ENCODE data around the gene MRFAP1L1. TPM values are rescaled to one million over a fixed set of nuclear protein-coding genes. Genes with fewer than 3 reads are reported as not detected.
A peak's percentile ranks its signal among the peaks of the same experiment; 100 is the strongest.

Gene MRFAP1L1
- total and polyA plus RNA-seq, 9 of the 15 experiments (the other 6 are each of a cell fraction or from before 2014, with no cell fraction given) = 37.6 to 111 (median 83.8) TPM

- in situ Hi-C loops (cut with MboI) (no loop called here), intact Hi-C loops (cut with micrococcal nuclease) (no loop called here)
- Histone ChIP-seq H3K27me3 (ENCODE audit: control insufficient read depth in 2 of 2, insufficient read depth in 2 of 2, low read length in 2 of 2) (no peaks in the 10 kb centered on the region), H3K79me2 (ENCODE audit: control insufficient read depth, insufficient read depth, low read length) (no peaks in the 10 kb centered on the region), H3K36me3 (ENCODE audit: control insufficient read depth, insufficient read depth, low read length) (no peaks in the 10 kb centered on the region), H3K27ac (ENCODE audit: extremely low read depth, low read depth, low read length) (no peak overlapping the region), H4K20me1 (replicated peaks; ENCODE audit: control insufficient read depth, insufficient read depth, low read length) (no peaks in the 10 kb centered on the region), H3K4me2 (ENCODE audit: insufficient read depth, low read length) (no peak overlapping the region), H3K4me3 (no peak overlapping the region), H3K9me3 (replicated peaks; ENCODE audit: control insufficient read depth, insufficient read depth, low read depth, low read length) (no peaks in the 10 kb centered on the region), H3K4me1 (replicated peaks in 1 of 2; ENCODE audit: control insufficient read depth in 2 of 2, insufficient read depth in 2 of 2, low read length in 2 of 2) (peaks cover 37 to 56% of the 10 kb centered on the region in 2 experiments), H3K9me1 (ENCODE audit: control insufficient read depth, insufficient read depth, low read length) (no peaks in the 10 kb centered on the region), H2AFZ (ENCODE audit: low read depth, low read length) (peak overlapping the region; percentile 40; the same call in 1 of the 2 replicates), H3K9ac (ENCODE audit: insufficient read depth in 1 of 2, low read depth in 2 of 2, low read length in 2 of 2) (no peak overlapping the region)
- ChIA-PET POLR2A (interaction anchor here (1.0 to 1.3 kb wide), 2 partner anchors 11 to 13 kb away, joined by 4 to 5 read pairs; no protein-coding TSS in a partner anchor), CTCF (ENCODE audit: low intra/inter-chr PET ratio) (no interaction called here)
- BruUV-seq (replicated peaks) = no TSS peak
- 72% methylated on average over 9 of the region's 9 CpGs for whole genome bisulfite sequencing (ENCODE audit: insufficient coverage, low coverage, missing lambda C conversion rate)
- DNase-seq (ENCODE audit: extremely low read depth in 1 of 4, low spot score in 3 of 4) (no peak), FAIRE-seq (no peak), ATAC-seq (no peak)
- TF ChIP-seq NFIC (IDR thresholded peaks at IDR 0.05) (peak; percentile 43; the same call in 1 of the 2 replicates), KLF13 (tag; IDR thresholded peaks at IDR 0.05; ENCODE audit: borderline replicate concordance, low read depth) (no peak)
These were observed 38.6 kb upstream of the MRFAP1L1 start for GRCh38 chr4:6748286-6748685.

- Histone ChIP-seq H3K9ac (ENCODE audit: insufficient read depth in 1 of 2, low read depth in 2 of 2, low read length in 2 of 2) (peak overlapping the region in 1 of 2 experiments; percentile 80; a peak in 1 of 4 replicates), H3K27ac (ENCODE audit: extremely low read depth, low read depth, low read length) (no peak overlapping the region), H3K9me3 (replicated peaks; ENCODE audit: control insufficient read depth, insufficient read depth, low read depth, low read length) (no peaks in the 10 kb centered on the region), H3K4me3 (no peak overlapping the region), H3K4me1 (replicated peaks in 1 of 2; ENCODE audit: control insufficient read depth in 2 of 2, insufficient read depth in 2 of 2, low read length in 2 of 2) (peaks cover 28 to 52% of the 10 kb centered on the region in 2 experiments), H4K20me1 (replicated peaks; ENCODE audit: control insufficient read depth, insufficient read depth, low read length) (no peaks in the 10 kb centered on the region), H3K4me2 (ENCODE audit: insufficient read depth, low read length) (no peak overlapping the region), H2AFZ (ENCODE audit: low read depth, low read length) (peak overlapping the region; percentile 73; the same call in 1 of the 2 replicates), H3K36me3 (ENCODE audit: control insufficient read depth, insufficient read depth, low read length) (no peaks in the 10 kb centered on the region), H3K79me2 (ENCODE audit: control insufficient read depth, insufficient read depth, low read length) (no peaks in the 10 kb centered on the region), H3K27me3 (ENCODE audit: control insufficient read depth in 2 of 2, insufficient read depth in 2 of 2, low read length in 2 of 2) (no peaks in the 10 kb centered on the region), H3K9me1 (ENCODE audit: control insufficient read depth, insufficient read depth, low read length) (no peaks in the 10 kb centered on the region)
- FAIRE-seq = no peak
- TF ChIP-seq SAFB2 (IDR thresholded peaks at IDR 0.05; ENCODE audit: borderline replicate concordance, low read depth, low read length, severe bottlenecking) (no peak), ZNF347 (CRISPR knock-in tag; IDR thresholded peaks at IDR 0.05; ENCODE audit: low read depth) (no peak), ZNF830 (CRISPR knock-in tag; IDR thresholded peaks at IDR 0.05) (no peak), CEBPZ (IDR thresholded peaks at IDR 0.05; ENCODE audit: borderline replicate concordance, low read depth, low read length) (no peak), TGIF2 (CRISPR knock-in tag; IDR thresholded peaks at IDR 0.05) (no peak), MEF2A (IDR thresholded peaks at IDR 0.05; ENCODE audit: control insufficient read depth, low read depth, low read length) (no peak), ERF (CRISPR knock-in tag; IDR thresholded peaks at IDR 0.05) (no peak), PYGO2 (tag; IDR thresholded peaks at IDR 0.05) (no peak), KLF1 (tag; IDR thresholded peaks at IDR 0.05) (no peak)
- no peak for ATAC-seq
- WGBS (ENCODE audit: insufficient coverage, low coverage, missing lambda C conversion rate) = 59% methylated on average over 11 of the region's 11 CpGs
- in situ Hi-C loops (cut with MboI) = no loop called here
- ChIA-PET POLR2A (interaction anchor here (1.0 kb wide), 1 partner anchor 13 kb away, joined by 4 read pairs; no protein-coding TSS in a partner anchor), CTCF (ENCODE audit: low intra/inter-chr PET ratio) (no interaction called here)
- BruUV-seq (replicated peaks) = no TSS peak
- intact Hi-C loops (cut with micrococcal nuclease) = no loop called here
- DNase-seq (ENCODE audit: extremely low read depth in 1 of 4, low spot score in 3 of 4) = no peak
These were observed 37.8 kb upstream of the MRFAP1L1 start for GRCh38 chr4:6747294-6748051.
